Mesendoderm (in vitro differentiated cells): ENCODE data around the gene ATE1.
A peak's percentile ranks its signal among the peaks of the same experiment; 100 is the strongest.

Experiments used
- DNase-seq: peaks from one replicate; pipeline ENCODE4 v3.0.0; 2013
- H2AK5ac ChIP-seq: 2 replicates; pipeline ENCODE4 v1.6.1; 2013; ENCODE audit warnings: low read length, inconsistent platforms
- H2BK120ac ChIP-seq: 2 replicates; pipeline ENCODE4 v1.6.1; 2013; ENCODE audit warnings: low read depth, mild to moderate bottlenecking, low read length, moderate library complexity, mixed read lengths
- H2BK15ac ChIP-seq: replicated peaks from 2 replicates; pipeline ENCODE4 v1.6.1; 2013; ENCODE audit warnings: low read depth, mild to moderate bottlenecking, moderate library complexity
- H2BK5ac ChIP-seq: 2 replicates; pipeline ENCODE4 v1.6.1; 2013; ENCODE audit warnings: low read length, inconsistent platforms
- H3K18ac ChIP-seq: 2 replicates; pipeline ENCODE4 v1.6.1; 2013; ENCODE audit warnings: mild to moderate bottlenecking, low read length, mixed read lengths
- H3K23ac ChIP-seq: one replicate; pipeline ENCODE4 v1.6.1; 2013; ENCODE audit warnings: low read length
- H3K27ac ChIP-seq: 2 replicates; pipeline ENCODE4 v1.5.1; 2013; ENCODE audit warnings: low read depth, mild to moderate bottlenecking, inconsistent platforms, low read length, moderate library complexity
- H3K27me3 ChIP-seq: 2 replicates; pipeline ENCODE4 v1.6.1; 2013; ENCODE audit warnings: low read length, control low read depth, mild to moderate bottlenecking, inconsistent platforms; ENCODE audit not compliant: insufficient read depth, poor library complexity
- H3K36me3 ChIP-seq: 2 replicates; pipeline ENCODE4 v1.6.1; 2013; ENCODE audit warnings: low read length, inconsistent platforms; ENCODE audit not compliant: control insufficient read depth, insufficient read depth
- H3K4ac ChIP-seq: one replicate; pipeline ENCODE4 v1.6.1; 2013; ENCODE audit warnings: low read depth, mild to moderate bottlenecking, low read length, moderate library complexity
- H3K4me1 ChIP-seq: 2 replicates; pipeline ENCODE4 v1.6.1; 2013; ENCODE audit warnings: low read depth, low read length, inconsistent platforms; ENCODE audit not compliant: control insufficient read depth
- H3K4me2 ChIP-seq: 2 replicates; pipeline ENCODE4 v1.6.1; 2013; ENCODE audit warnings: low read length
- H3K4me3 ChIP-seq: 2 replicates; pipeline ENCODE4 v1.5.1; 2013; ENCODE audit warnings: mild to moderate bottlenecking, low read length
- H3K56ac ChIP-seq: one replicate; pipeline ENCODE4 v1.6.1; 2013; ENCODE audit warnings: low read length
- H3K79me1 ChIP-seq: 2 replicates; pipeline ENCODE4 v1.6.1; 2013; ENCODE audit warnings: low read length, inconsistent platforms
- H3K79me2 ChIP-seq: 2 replicates; pipeline ENCODE4 v1.6.1; 2013; ENCODE audit warnings: mild to moderate bottlenecking, low read length; ENCODE audit not compliant: control insufficient read depth, insufficient read depth
- H3K9ac ChIP-seq: 2 replicates; pipeline ENCODE4 v1.6.1; 2013; ENCODE audit warnings: low read length, inconsistent platforms
- H4K5ac ChIP-seq: one replicate; pipeline ENCODE4 v1.6.1; 2013; ENCODE audit warnings: low read length
- H4K8ac ChIP-seq: one replicate; pipeline ENCODE4 v1.6.1; 2013; ENCODE audit warnings: low read depth, mild to moderate bottlenecking, control low read depth, low read length, moderate library complexity
- WGBS: extraction: QIAGEN DNeasy Blood & Tissue Kit; methylation state at CpG from one replicate; pipeline ENCODE4 v1.1.7; 2013; ENCODE audit warnings: low lambda C conversion rate, missing lambda C conversion rate; ENCODE audit not compliant: insufficient coverage; ENCODE audit errors: extremely low coverage; 5-methylcytosine and 5-hydroxymethylcytosine counted together

ATE1 gene

DNA sequence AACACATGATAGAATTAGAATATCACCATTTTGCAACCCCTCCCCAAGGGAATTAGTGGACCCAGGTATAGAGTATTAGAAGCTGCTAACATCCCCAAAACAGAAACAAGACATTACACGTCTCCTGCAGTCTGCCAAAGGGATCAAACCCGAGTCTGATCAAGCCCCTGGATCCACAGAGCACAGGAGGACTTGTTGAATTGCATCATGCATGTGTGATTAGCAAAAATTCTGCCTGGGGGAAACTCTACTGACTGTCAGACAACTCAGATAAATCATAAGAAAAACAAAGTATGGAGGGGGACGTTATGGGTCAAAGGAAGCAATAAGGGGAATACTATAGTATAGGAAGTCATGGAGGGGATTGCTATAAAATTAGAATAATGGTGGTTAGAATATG is 212.8 kb downstream of the ATE1 start:
- H3K79me1 ChIP-seq, result no peaks in the 10 kb centered on the region
- no peaks in the 10 kb centered on the region for H3K4me1 ChIP-seq
- no peak for DNase-seq
- H3K27ac ChIP-seq, result no peak overlapping the region
- no CpG with 5 or more reads among the region's 3 CpGs for WGBS
- H4K5ac ChIP-seq, result no peak overlapping the region
- H3K56ac ChIP-seq, result no peak overlapping the region
- H4K8ac ChIP-seq, result no peak overlapping the region
- H3K79me2 ChIP-seq, result no peaks in the 10 kb centered on the region
- no peak overlapping the region for H3K9ac ChIP-seq
- H3K4ac ChIP-seq, result no peak overlapping the region
- no peak overlapping the region for H3K23ac ChIP-seq
- H3K18ac ChIP-seq, result no peak overlapping the region
- H2BK15ac ChIP-seq, result no peak overlapping the region
- H2BK120ac ChIP-seq, result no peak overlapping the region
- no peak overlapping the region for H3K4me3 ChIP-seq
- no peak overlapping the region for H3K4me2 ChIP-seq
- H2BK5ac ChIP-seq, result no peak overlapping the region
- H3K36me3 ChIP-seq, result no peaks in the 10 kb centered on the region
- no peaks in the 10 kb centered on the region for H3K27me3 ChIP-seq
- H2AK5ac ChIP-seq, result no peak overlapping the region

DNA sequence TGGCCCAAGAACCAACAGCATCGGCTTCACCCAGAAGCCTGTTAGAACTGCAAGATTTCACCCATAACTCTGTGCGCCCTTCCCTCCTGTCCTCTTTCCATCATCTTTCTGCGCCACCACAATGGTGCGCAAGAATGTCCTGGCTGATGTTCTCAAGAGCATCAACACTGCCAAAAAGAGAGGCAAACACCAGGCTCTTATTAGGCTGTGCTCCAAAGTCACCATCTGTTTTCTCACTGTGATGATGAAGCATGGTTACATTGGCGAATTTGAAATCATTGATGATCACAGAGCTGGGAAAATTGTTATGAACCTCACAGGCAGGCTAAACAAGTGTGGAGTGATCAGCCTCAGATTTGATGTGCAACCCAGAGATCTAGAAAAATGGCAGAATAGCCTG is 214.3 kb downstream of the ATE1 start:
- Histone ChIP-seq H3K36me3 (no peaks in the 10 kb centered on the region), H2AK5ac (no peak overlapping the region), H3K27me3 (no peaks in the 10 kb centered on the region), H3K18ac (no peak overlapping the region), H4K5ac (no peak overlapping the region), H4K8ac (no peak overlapping the region), H3K4me2 (no peak overlapping the region), H3K27ac (no peak overlapping the region), H3K79me2 (no peaks in the 10 kb centered on the region), H3K23ac (no peak overlapping the region), H2BK15ac (no peak overlapping the region), H2BK120ac (no peak overlapping the region), H3K56ac (no peak overlapping the region), H3K9ac (no peak overlapping the region), H3K79me1 (no peaks in the 10 kb centered on the region), H2BK5ac (no peak overlapping the region), H3K4me3 (no peak overlapping the region), H3K4ac (no peak overlapping the region), H3K4me1 (peaks cover 3% of the 10 kb centered on the region)
- DNase-seq, result no peak
- WGBS, result no CpG with 5 or more reads among the region's 5 CpGs

DNA sequence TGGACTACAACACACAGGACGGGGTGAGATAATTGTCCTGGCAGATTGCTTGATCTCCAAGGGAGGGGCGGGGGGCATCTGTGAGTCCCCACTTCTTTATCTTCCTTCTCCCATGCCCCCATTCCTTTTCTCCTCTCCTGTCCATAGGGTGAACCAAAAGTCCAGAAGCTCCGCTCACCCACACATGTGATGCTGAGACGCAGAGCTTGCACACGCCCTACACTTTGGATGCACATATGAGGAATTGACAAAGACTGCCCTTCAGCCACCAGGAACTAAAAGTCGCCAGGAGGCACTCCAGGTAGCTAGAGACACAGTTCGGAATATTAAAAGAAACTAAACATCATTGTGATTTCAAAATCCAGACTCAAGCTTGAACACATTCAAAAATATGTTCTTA is 216.9 kb downstream of the ATE1 start:
- no peak for DNase-seq
- Histone ChIP-seq H3K79me2 (no peaks in the 10 kb centered on the region), H3K4me2 (no peak overlapping the region), H3K27ac (no peak overlapping the region), H3K4me1 (peaks cover 3% of the 10 kb centered on the region), H3K79me1 (no peaks in the 10 kb centered on the region), H3K9ac (no peak overlapping the region), H2BK15ac (no peak overlapping the region), H4K5ac (no peak overlapping the region), H3K4me3 (no peak overlapping the region), H3K56ac (no peak overlapping the region), H3K23ac (no peak overlapping the region), H3K36me3 (no peaks in the 10 kb centered on the region), H4K8ac (no peak overlapping the region), H3K18ac (no peak overlapping the region), H2BK120ac (no peak overlapping the region), H3K27me3 (no peaks in the 10 kb centered on the region), H3K4ac (no peak overlapping the region), H2AK5ac (no peak overlapping the region), H2BK5ac (no peak overlapping the region)
- no CpG with 5 or more reads among the region's 7 CpGs for WGBS

DNA sequence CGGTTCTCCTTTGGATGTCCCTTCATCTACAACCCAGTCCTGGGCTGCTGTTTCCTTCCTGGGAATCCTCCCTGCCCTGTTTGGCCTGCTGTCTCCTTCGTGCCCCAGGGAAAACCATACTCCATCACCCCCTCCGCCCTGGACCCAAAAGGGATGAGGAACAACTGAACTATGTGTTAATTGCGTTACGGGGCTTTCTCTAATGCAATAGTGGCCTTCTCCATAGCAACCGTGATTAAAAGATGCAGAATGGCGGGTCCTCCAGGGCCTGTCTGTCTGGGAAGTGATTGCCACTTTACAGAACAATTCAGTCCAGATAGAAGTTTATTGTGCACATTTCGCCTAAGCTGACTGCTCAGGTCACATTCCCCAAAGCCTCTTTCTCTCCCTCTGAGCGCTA is 217.6 kb downstream of the ATE1 start:
- Histone ChIP-seq H3K4me1 (peaks cover 3% of the 10 kb centered on the region), H2BK5ac (no peak overlapping the region), H3K9ac (no peak overlapping the region), H3K79me2 (no peaks in the 10 kb centered on the region), H3K36me3 (no peaks in the 10 kb centered on the region), H4K8ac (no peak overlapping the region), H2AK5ac (no peak overlapping the region), H3K56ac (no peak overlapping the region), H3K27me3 (no peaks in the 10 kb centered on the region), H3K4me3 (no peak overlapping the region), H3K79me1 (no peaks in the 10 kb centered on the region), H4K5ac (no peak overlapping the region), H3K18ac (no peak overlapping the region), H2BK120ac (no peak overlapping the region), H2BK15ac (no peak overlapping the region), H3K4me2 (no peak overlapping the region), H3K4ac (no peak overlapping the region), H3K23ac (no peak overlapping the region), H3K27ac (no peak overlapping the region)
- no CpG with 5 or more reads among the region's 9 CpGs for WGBS
- peak; percentile 40 for DNase-seq

DNA sequence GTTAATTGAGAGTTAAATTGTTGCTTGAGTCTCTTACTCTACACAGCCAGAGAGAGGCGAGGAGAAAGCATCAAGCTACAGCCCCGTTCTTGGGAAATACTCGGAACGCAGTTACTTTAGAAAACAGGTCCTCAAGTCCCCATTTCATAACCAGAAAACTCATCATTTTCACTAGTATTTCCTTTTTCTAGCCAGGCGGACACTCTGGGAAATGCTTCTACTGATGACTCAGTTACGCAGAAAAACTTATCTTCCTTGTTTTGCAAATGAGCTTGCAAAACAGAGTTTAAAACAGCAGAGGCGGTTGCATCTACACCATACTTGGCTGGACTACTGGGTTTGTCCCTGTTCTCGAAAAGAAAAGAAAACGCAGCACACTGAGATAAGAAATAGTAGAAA is 218.2 kb downstream of the ATE1 start:
- WGBS, result no CpG with 5 or more reads among the region's 9 CpGs
- Histone ChIP-seq H3K79me2 (no peaks in the 10 kb centered on the region), H3K79me1 (no peaks in the 10 kb centered on the region), H4K5ac (no peak overlapping the region), H3K56ac (no peak overlapping the region), H2AK5ac (no peak overlapping the region), H3K23ac (no peak overlapping the region), H3K4me3 (no peak overlapping the region), H2BK120ac (no peak overlapping the region), H3K36me3 (no peaks in the 10 kb centered on the region), H3K4me2 (no peak overlapping the region), H3K4me1 (peaks cover 3% of the 10 kb centered on the region), H3K18ac (no peak overlapping the region), H3K4ac (no peak overlapping the region), H3K27me3 (no peaks in the 10 kb centered on the region), H4K8ac (no peak overlapping the region), H2BK15ac (no peak overlapping the region), H2BK5ac (no peak overlapping the region), H3K27ac (no peak overlapping the region), H3K9ac (no peak overlapping the region)
- no peak for DNase-seq
